NT2/D1 (cell line): ENCODE data around the gene CD34.

Experiments used
- SUZ12 ChIP-seq: IDR thresholded peaks from 2 replicates; pipeline ENCODE4 v1.6.1; 2011; ENCODE audit not compliant: insufficient read length, insufficient read depth; ENCODE audit errors: extremely low read depth
- YY1 ChIP-seq: IDR thresholded peaks from 2 replicates; pipeline ENCODE4 v1.6.1; 2011; ENCODE audit not compliant: insufficient read length, insufficient read depth
- ZNF274 ChIP-seq: IDR thresholded peaks from 2 replicates; pipeline ENCODE4 v1.6.1; 2011; ENCODE audit warnings: mild to moderate bottlenecking, low read depth, low read length

- no peak for TF ChIP-seq ZNF274
- TF ChIP-seq YY1: no peak
- TF ChIP-seq SUZ12: no peak
These were observed 42.6 kb downstream of the CD34 start for GRCh38 chr1:207868251-207868773.
